Loucy (cell line): ENCODE data around the gene DNAJA3.

Source experiments
- H2AFZ ChIP-seq: fragments of 200-600 bp; sonication (generic); 2 replicates; pipeline ENCODE4 v1.6.0; 2016; ENCODE audit warnings: antibody characterized with exemption, mild to moderate bottlenecking, low read length, moderate library complexity
- H3F3A ChIP-seq: fragments of 200-600 bp; 2 replicates; pipeline ENCODE4 v1.6.0; 2016; ENCODE audit warnings: antibody characterized with exemption, low read depth, mild to moderate bottlenecking
- H3K27me3 ChIP-seq: fragments of 200-600 bp; sonication (generic); 2 replicates; pipeline ENCODE4 v1.6.1; 2014; ENCODE audit warnings: low read length, mild to moderate bottlenecking; ENCODE audit not compliant: insufficient read depth, poor library complexity, severe bottlenecking
- H3K36me3 ChIP-seq: fragments of 200-600 bp; sonication (generic); 2 replicates; pipeline ENCODE4 v1.6.1; 2016; ENCODE audit warnings: low read length; ENCODE audit not compliant: insufficient read depth
- H3K4me1 ChIP-seq: fragments of 200-600 bp; sonication (generic); 2 replicates; pipeline ENCODE4 v1.5.1; 2014; ENCODE audit warnings: low read length, mild to moderate bottlenecking; ENCODE audit not compliant: insufficient read depth, poor library complexity, severe bottlenecking
- H3K4me2 ChIP-seq: fragments of 200-600 bp; sonication (generic); 2 replicates; pipeline ENCODE4 v1.6.0; 2014; ENCODE audit warnings: antibody characterized with exemption, low read length, low read depth, mild to moderate bottlenecking; ENCODE audit not compliant: poor library complexity, severe bottlenecking
- H3K4me3 ChIP-seq: fragments of 200-600 bp; sonication (generic); 2 replicates; pipeline ENCODE4 v1.5.1; 2014; ENCODE audit warnings: low read length, mild to moderate bottlenecking, mixed read lengths; ENCODE audit not compliant: poor library complexity, severe bottlenecking
- H3K79me2 ChIP-seq: fragments of 200-600 bp; sonication (generic); 2 replicates; pipeline ENCODE4 v1.6.1; 2014; ENCODE audit warnings: low read length; ENCODE audit not compliant: insufficient read depth
- H3K9ac ChIP-seq: fragments of 200-600 bp; sonication (generic); 2 replicates; pipeline ENCODE4 v1.6.0; 2014; ENCODE audit warnings: mild to moderate bottlenecking, low read depth, low read length, moderate library complexity; ENCODE audit not compliant: poor library complexity, severe bottlenecking
- H3K9me2 ChIP-seq: fragments of 200-600 bp; sonication (generic); replicated peaks from 2 replicates; pipeline ENCODE4 v1.6.1; 2016; ENCODE audit warnings: low read depth, low read length, mixed read lengths
- H3K9me3 ChIP-seq: fragments of 200-600 bp; sonication (generic); 2 replicates; pipeline ENCODE4 v1.6.1; 2014; ENCODE audit warnings: mild to moderate bottlenecking, antibody characterized with exemption, low read length, low read depth; ENCODE audit not compliant: insufficient read depth
- H4K20me1 ChIP-seq: fragments of 200-600 bp; sonication (generic); 2 replicates; pipeline ENCODE4 v1.6.0; 2014; ENCODE audit warnings: antibody characterized with exemption, low read length, mild to moderate bottlenecking; ENCODE audit not compliant: insufficient read depth, poor library complexity, severe bottlenecking
- EZH2phosphoT487 ChIP-seq: fragments of 200-600 bp; IDR thresholded peaks from 2 replicates; pipeline ENCODE4 v1.6.1; 2018; ENCODE audit warnings: antibody characterized with exemption, mild to moderate bottlenecking, moderate library complexity, borderline replicate concordance
- TF ChIP-seq, protein P1 (sequence below): fragments of 200-600 bp; sonication (generic); conservative IDR thresholded peaks from 2 replicates; pipeline ENCODE4 v1.5.1; 2014; ENCODE audit warnings: mild to moderate bottlenecking, antibody characterized with exemption, low read length

DNAJA3 gene

DNA sequence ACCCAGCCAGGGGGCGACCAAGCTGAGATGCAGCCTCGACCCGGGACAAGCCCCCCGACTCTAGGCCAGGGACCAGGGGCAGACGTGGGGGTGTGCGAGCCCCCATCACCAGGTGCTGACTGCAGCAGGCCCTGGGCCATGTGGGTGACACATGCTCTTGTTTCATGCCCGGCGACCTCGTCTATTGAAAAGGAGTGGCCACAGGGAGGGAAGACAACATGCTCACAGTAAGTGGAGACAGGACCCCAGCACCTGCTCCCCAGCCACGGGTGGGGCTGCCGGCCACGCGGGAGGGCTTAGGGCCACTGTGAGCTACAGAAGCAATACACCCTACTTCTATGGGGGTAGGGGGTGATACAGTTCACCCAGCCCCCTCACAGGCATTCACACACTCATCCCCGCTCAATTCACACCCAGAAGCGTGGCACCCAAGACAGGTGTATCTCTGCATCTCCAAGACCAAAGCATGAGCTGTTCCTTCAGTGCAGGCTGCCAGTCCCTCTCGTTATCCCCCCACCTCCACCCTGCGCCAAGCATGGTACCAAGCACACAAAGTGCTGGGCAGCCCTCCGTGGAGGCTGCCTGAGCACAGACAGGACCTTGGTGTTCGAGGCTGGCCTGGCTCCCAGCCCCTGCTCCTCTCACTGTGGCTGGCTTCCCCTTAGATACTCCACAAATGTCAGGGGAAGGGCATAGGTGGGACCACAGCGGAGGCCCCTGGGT is 40.4 kb upstream of the DNAJA3 start:
- no peak overlapping the region for H2AFZ ChIP-seq
- no peak overlapping the region for H3K4me2 ChIP-seq
- no peaks in the 10 kb centered on the region for H3F3A ChIP-seq
- H3K4me3 ChIP-seq = no peak overlapping the region
- H4K20me1 ChIP-seq = no peaks in the 10 kb centered on the region
- H3K9me3 ChIP-seq = no peaks in the 10 kb centered on the region
- no peak for TF ChIP-seq EZH2phosphoT487
- TF ChIP-seq, protein P1, sequence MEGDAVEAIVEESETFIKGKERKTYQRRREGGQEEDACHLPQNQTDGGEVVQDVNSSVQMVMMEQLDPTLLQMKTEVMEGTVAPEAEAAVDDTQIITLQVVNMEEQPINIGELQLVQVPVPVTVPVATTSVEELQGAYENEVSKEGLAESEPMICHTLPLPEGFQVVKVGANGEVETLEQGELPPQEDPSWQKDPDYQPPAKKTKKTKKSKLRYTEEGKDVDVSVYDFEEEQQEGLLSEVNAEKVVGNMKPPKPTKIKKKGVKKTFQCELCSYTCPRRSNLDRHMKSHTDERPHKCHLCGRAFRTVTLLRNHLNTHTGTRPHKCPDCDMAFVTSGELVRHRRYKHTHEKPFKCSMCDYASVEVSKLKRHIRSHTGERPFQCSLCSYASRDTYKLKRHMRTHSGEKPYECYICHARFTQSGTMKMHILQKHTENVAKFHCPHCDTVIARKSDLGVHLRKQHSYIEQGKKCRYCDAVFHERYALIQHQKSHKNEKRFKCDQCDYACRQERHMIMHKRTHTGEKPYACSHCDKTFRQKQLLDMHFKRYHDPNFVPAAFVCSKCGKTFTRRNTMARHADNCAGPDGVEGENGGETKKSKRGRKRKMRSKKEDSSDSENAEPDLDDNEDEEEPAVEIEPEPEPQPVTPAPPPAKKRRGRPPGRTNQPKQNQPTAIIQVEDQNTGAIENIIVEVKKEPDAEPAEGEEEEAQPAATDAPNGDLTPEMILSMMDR = no peak
- H3K79me2 ChIP-seq = no peaks in the 10 kb centered on the region
- H3K27me3 ChIP-seq = no peaks in the 10 kb centered on the region
- H3K4me1 ChIP-seq = no peaks in the 10 kb centered on the region
- H3K9ac ChIP-seq = no peak overlapping the region
- H3K36me3 ChIP-seq = no peaks in the 10 kb centered on the region
- no peaks in the 10 kb centered on the region for H3K9me2 ChIP-seq

DNA sequence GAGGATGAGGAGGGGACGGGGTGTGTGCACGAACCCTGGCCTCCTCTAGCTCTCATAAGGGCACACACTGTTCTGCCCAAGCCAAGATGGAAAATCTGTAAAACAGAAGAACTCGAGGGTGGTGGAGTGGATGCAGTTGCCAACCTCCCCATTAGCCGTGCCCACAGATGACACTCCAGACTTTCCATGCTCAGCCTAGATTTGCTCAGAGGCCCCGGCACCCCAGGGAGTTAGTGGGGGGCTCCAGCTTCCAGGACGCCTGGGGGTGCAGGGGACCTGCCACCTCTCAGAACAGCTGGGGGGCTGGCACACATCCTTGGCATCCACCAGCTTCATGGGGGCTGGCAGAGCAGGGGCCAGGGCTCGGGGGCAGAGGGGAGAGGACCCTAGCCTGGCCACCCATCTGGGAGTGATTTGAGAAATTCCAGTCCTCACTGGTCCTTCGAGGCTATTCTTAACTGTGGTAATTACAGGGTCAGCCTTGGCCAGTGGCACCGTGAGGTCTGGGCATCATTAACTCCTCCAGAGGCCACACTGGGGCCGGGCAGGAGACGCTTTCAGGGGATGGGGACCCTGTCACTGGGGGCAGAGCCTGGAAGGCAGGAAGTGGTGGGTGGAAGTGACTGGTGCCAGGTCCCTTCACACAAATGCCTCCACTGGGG is 39.7 kb upstream of the DNAJA3 start:
- no peaks in the 10 kb centered on the region for H3F3A ChIP-seq
- no peaks in the 10 kb centered on the region for H3K9me2 ChIP-seq
- no peaks in the 10 kb centered on the region for H3K4me1 ChIP-seq
- no peak overlapping the region for H3K4me2 ChIP-seq
- no peaks in the 10 kb centered on the region for H3K36me3 ChIP-seq
- H4K20me1 ChIP-seq = no peaks in the 10 kb centered on the region
- no peaks in the 10 kb centered on the region for H3K79me2 ChIP-seq
- H3K4me3 ChIP-seq = no peak overlapping the region
- no peak overlapping the region for H2AFZ ChIP-seq
- H3K27me3 ChIP-seq = no peaks in the 10 kb centered on the region
- H3K9ac ChIP-seq = no peak overlapping the region
- TF ChIP-seq, protein P1 = no peak
- no peak for TF ChIP-seq EZH2phosphoT487
- no peaks in the 10 kb centered on the region for H3K9me3 ChIP-seq

DNA sequence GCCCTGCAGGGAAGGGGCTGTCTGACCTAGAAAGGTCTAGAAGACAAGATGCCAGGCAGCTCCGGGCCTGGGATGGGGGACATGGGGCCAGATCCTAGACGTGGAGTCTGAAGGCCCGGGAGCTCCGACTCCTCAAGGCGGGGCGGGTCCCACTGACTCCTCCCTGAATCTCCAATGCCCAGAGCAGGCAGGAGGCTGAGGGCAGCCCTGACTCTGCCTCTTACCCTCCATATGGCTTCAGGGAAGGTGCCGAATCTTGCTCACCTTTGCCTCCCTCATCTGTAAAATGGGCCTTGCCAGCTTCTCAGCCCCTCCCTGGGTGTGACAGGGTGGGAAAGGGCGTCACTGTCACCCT is 39.2 kb upstream of the DNAJA3 start:
- no peaks in the 10 kb centered on the region for H3K27me3 ChIP-seq
- H3K36me3 ChIP-seq = no peaks in the 10 kb centered on the region
- H3K9me3 ChIP-seq = no peaks in the 10 kb centered on the region
- H4K20me1 ChIP-seq = no peaks in the 10 kb centered on the region
- TF ChIP-seq EZH2phosphoT487 = no peak
- TF ChIP-seq, protein P1 = no peak
- no peak overlapping the region for H2AFZ ChIP-seq
- H3K4me2 ChIP-seq = no peak overlapping the region
- no peaks in the 10 kb centered on the region for H3F3A ChIP-seq
- H3K4me3 ChIP-seq = no peak overlapping the region
- no peak overlapping the region for H3K9ac ChIP-seq
- H3K79me2 ChIP-seq = no peaks in the 10 kb centered on the region
- H3K4me1 ChIP-seq = no peaks in the 10 kb centered on the region
- H3K9me2 ChIP-seq = no peaks in the 10 kb centered on the region
